Immature natural killer cell (primary cell): ENCODE measurements around the gene APOBEC3H. TPM values are rescaled to one million over a fixed set of nuclear protein-coding genes. Genes with fewer than 3 reads are reported as not detected.

Experiments
- DNase-seq, 3 donors: peaks; one replicate each; pipeline ENCODE4 v3.0.0; 2022; ENCODE audit warnings: mixed read lengths in 1 of 3
- H3K27ac Mint-ChIP-seq, 6 donors: one replicate each; pipeline ENCODE4 v1.8.0; 2020; ENCODE audit warnings: mixed read lengths in 6 of 6, mild to moderate bottlenecking in 5 of 6, inconsistent platforms in 4 of 6, moderate library complexity in 3 of 6
- H3K27me3 Mint-ChIP-seq, 3 donors: one replicate each; pipeline ENCODE4 v1.8.0; 2020 to 2021; ENCODE audit warnings: low read depth in 3 of 3, mild to moderate bottlenecking in 3 of 3, mixed read lengths in 3 of 3, moderate library complexity in 3 of 3, inconsistent platforms in 1 of 3
- H3K36me3 Mint-ChIP-seq, 3 donors: one replicate each; pipeline ENCODE4 v1.8.0; 2020; ENCODE audit warnings: mixed read lengths in 3 of 3, inconsistent platforms in 2 of 3, mild to moderate bottlenecking in 2 of 3
- H3K4me1 Mint-ChIP-seq, 2 donors: one replicate each; pipeline ENCODE4 v1.8.0; 2020; ENCODE audit warnings: inconsistent platforms in 2 of 2, mild to moderate bottlenecking in 2 of 2, mixed read lengths in 2 of 2, moderate library complexity in 1 of 2
- H3K4me3 Mint-ChIP-seq, 5 donors: one replicate each; pipeline ENCODE4 v1.8.0; 2020; ENCODE audit warnings: mild to moderate bottlenecking in 5 of 5, mixed read lengths in 5 of 5, inconsistent platforms in 3 of 5, moderate library complexity in 3 of 5
- H3K9me3 Mint-ChIP-seq, 6 donors: one replicate each; pipeline ENCODE4 v1.8.0; 2020; ENCODE audit warnings: mild to moderate bottlenecking in 6 of 6, mixed read lengths in 6 of 6, inconsistent platforms in 4 of 6, moderate library complexity in 3 of 6
- polyA plus RNA-seq, 3 donors: library from polyadenylated mRNA; unstranded; fragments of 300-500 nt; fragmentation: Illumina TruSeq; gene quantifications; one replicate each; pipeline ENCODE4 v1.2.3, GENCODE V29; 2021

Gene APOBEC3H
- polyA plus RNA-seq, 3 donors from 2014 or later: 16.7 to 22.2 (median 21.7) TPM

- peaks cover 0 to 6% (median 2%) of the 10 kb centered on the region in 3 donors for H3K27me3 Mint-ChIP-seq
- no peaks in the 10 kb centered on the region for H3K9me3 Mint-ChIP-seq
- peaks cover 0 to 6% (median 3%) of the 10 kb centered on the region in 3 donors for H3K36me3 Mint-ChIP-seq
- no peak overlapping the region for H3K4me3 Mint-ChIP-seq
- DNase-seq: no peak
- H3K27ac Mint-ChIP-seq: no peak overlapping the region
- H3K4me1 Mint-ChIP-seq: peaks cover 5 to 6% of the 10 kb centered on the region in 2 donors
Measured at GRCh38 chr22:39128508-39128907, 31.5 kb downstream of the APOBEC3H start.

- no peaks in the 10 kb centered on the region for H3K9me3 Mint-ChIP-seq
- peaks cover 5 to 6% of the 10 kb centered on the region in 2 donors for H3K4me1 Mint-ChIP-seq
- H3K4me3 Mint-ChIP-seq: no peak overlapping the region
- H3K27ac Mint-ChIP-seq: peak overlapping the region in 1 of 6 donors; percentile 31
- DNase-seq: no peak
- H3K27me3 Mint-ChIP-seq: peaks cover 0 to 6% (median 2%) of the 10 kb centered on the region in 3 donors
- peaks cover 0 to 6% (median 3%) of the 10 kb centered on the region in 3 donors for H3K36me3 Mint-ChIP-seq
Measured at GRCh38 chr22:39129081-39129480, 32.0 kb downstream of the APOBEC3H start.

- peaks cover 5 to 6% of the 10 kb centered on the region in 2 donors for H3K4me1 Mint-ChIP-seq
- no peak overlapping the region for H3K4me3 Mint-ChIP-seq
- peaks cover 0 to 6% (median 3%) of the 10 kb centered on the region in 3 donors for H3K36me3 Mint-ChIP-seq
- no peak for DNase-seq
- peaks cover 0 to 6% (median 2%) of the 10 kb centered on the region in 3 donors for H3K27me3 Mint-ChIP-seq
- peak overlapping the region in 1 of 6 donors; percentile 31 for H3K27ac Mint-ChIP-seq
- no peaks in the 10 kb centered on the region for H3K9me3 Mint-ChIP-seq
Measured at GRCh38 chr22:39129746-39130145, 32.7 kb downstream of the APOBEC3H start.

- peaks cover 5 to 6% of the 10 kb centered on the region in 2 donors for H3K4me1 Mint-ChIP-seq
- H3K4me3 Mint-ChIP-seq: no peak overlapping the region
- peaks cover 0 to 6% (median 2%) of the 10 kb centered on the region in 3 donors for H3K27me3 Mint-ChIP-seq
- H3K9me3 Mint-ChIP-seq: no peaks in the 10 kb centered on the region
- peaks cover 0 to 6% (median 3%) of the 10 kb centered on the region in 3 donors for H3K36me3 Mint-ChIP-seq
- H3K27ac Mint-ChIP-seq: no peak overlapping the region
- no peak for DNase-seq
Measured at GRCh38 chr22:39130152-39130704, 33.2 kb downstream of the APOBEC3H start.

GRCh38 chr22:39130892-39131855 lies 34.1 kb downstream of the APOBEC3H start:
- Mint-ChIP-seq H3K27me3 (peaks cover 0 to 6% (median 2%) of the 10 kb centered on the region in 3 donors), H3K27ac (peak overlapping the region in 3 of 6 donors; percentile 22 to 83 (median 37)), H3K36me3 (peaks cover 0 to 6% (median 3%) of the 10 kb centered on the region in 3 donors), H3K9me3 (no peaks in the 10 kb centered on the region), H3K4me1 (peaks cover 5 to 6% of the 10 kb centered on the region in 2 donors), H3K4me3 (peak overlapping the region in 1 of 5 donors; percentile 57)
- no peak for DNase-seq

- Mint-ChIP-seq H3K9me3 (no peaks in the 10 kb centered on the region), H3K4me3 (no peak overlapping the region), H3K27ac (no peak overlapping the region), H3K4me1 (peaks cover 5 to 6% of the 10 kb centered on the region in 2 donors), H3K27me3 (peaks cover 0 to 6% (median 2%) of the 10 kb centered on the region in 3 donors), H3K36me3 (peaks cover 0 to 7% (median 6%) of the 10 kb centered on the region in 3 donors)
- DNase-seq: no peak
Measured at GRCh38 chr22:39132281-39132680, 35.2 kb downstream of the APOBEC3H start.

GRCh38 chr22:39132871-39133524 lies 36.0 kb downstream of the APOBEC3H start:
- no peaks in the 10 kb centered on the region for H3K9me3 Mint-ChIP-seq
- H3K4me3 Mint-ChIP-seq: no peak overlapping the region
- H3K4me1 Mint-ChIP-seq: peaks cover 5 to 6% of the 10 kb centered on the region in 2 donors
- no peak for DNase-seq
- H3K36me3 Mint-ChIP-seq: peaks cover 0 to 7% (median 6%) of the 10 kb centered on the region in 3 donors
- H3K27ac Mint-ChIP-seq: no peak overlapping the region
- peaks cover 0 to 6% (median 2%) of the 10 kb centered on the region in 3 donors for H3K27me3 Mint-ChIP-seq

GRCh38 chr22:39133871-39134270 lies 36.8 kb downstream of the APOBEC3H start:
- H3K27me3 Mint-ChIP-seq: peaks cover 0 to 5% (median 0%) of the 10 kb centered on the region in 3 donors
- no peak overlapping the region for H3K27ac Mint-ChIP-seq
- DNase-seq: no peak
- peaks cover 0 to 7% (median 6%) of the 10 kb centered on the region in 3 donors for H3K36me3 Mint-ChIP-seq
- H3K4me3 Mint-ChIP-seq: no peak overlapping the region
- peaks cover 5 to 6% of the 10 kb centered on the region in 2 donors for H3K4me1 Mint-ChIP-seq
- H3K9me3 Mint-ChIP-seq: no peaks in the 10 kb centered on the region

GRCh38 chr22:39134366-39135091 lies 37.5 kb downstream of the APOBEC3H start:
- H3K9me3 Mint-ChIP-seq: no peaks in the 10 kb centered on the region
- H3K27me3 Mint-ChIP-seq: peaks cover 0 to 5% (median 0%) of the 10 kb centered on the region in 3 donors
- peaks cover 5 to 6% of the 10 kb centered on the region in 2 donors for H3K4me1 Mint-ChIP-seq
- no peak for DNase-seq
- peaks cover 0 to 6% (median 4%) of the 10 kb centered on the region in 3 donors for H3K36me3 Mint-ChIP-seq
- H3K27ac Mint-ChIP-seq: no peak overlapping the region
- no peak overlapping the region for H3K4me3 Mint-ChIP-seq

- H3K9me3 Mint-ChIP-seq: no peaks in the 10 kb centered on the region
- H3K36me3 Mint-ChIP-seq: peaks cover 0 to 10% (median 7%) of the 10 kb centered on the region in 3 donors
- H3K4me1 Mint-ChIP-seq: peaks cover 5% of the 10 kb centered on the region in 2 donors
- peaks cover 0 to 4% (median 0%) of the 10 kb centered on the region in 3 donors for H3K27me3 Mint-ChIP-seq
- peak; percentile 39 to 51 (median 46) for DNase-seq
- no peak overlapping the region for H3K4me3 Mint-ChIP-seq
- H3K27ac Mint-ChIP-seq: no peak overlapping the region
Measured at GRCh38 chr22:39135092-39135896, 38.2 kb downstream of the APOBEC3H start.

GRCh38 chr22:39136317-39136716 lies 39.3 kb downstream of the APOBEC3H start:
- H3K9me3 Mint-ChIP-seq: no peaks in the 10 kb centered on the region
- H3K4me3 Mint-ChIP-seq: no peak overlapping the region
- peaks cover 0 to 7% (median 4%) of the 10 kb centered on the region in 3 donors for H3K36me3 Mint-ChIP-seq
- H3K27me3 Mint-ChIP-seq: peaks cover 0 to 1% (median 0%) of the 10 kb centered on the region in 3 donors
- no peak overlapping the region for H3K27ac Mint-ChIP-seq
- no peak for DNase-seq
- H3K4me1 Mint-ChIP-seq: no peaks in the 10 kb centered on the region

- Mint-ChIP-seq H3K9me3 (no peaks in the 10 kb centered on the region), H3K4me3 (no peak overlapping the region), H3K4me1 (peaks cover under 1% of the 10 kb centered on the region in 2 donors), H3K36me3 (peaks cover 0 to 7% (median 4%) of the 10 kb centered on the region in 3 donors), H3K27me3 (no peaks in the 10 kb centered on the region), H3K27ac (no peak overlapping the region)
- no peak for DNase-seq
Measured at GRCh38 chr22:39138357-39138997, 41.4 kb downstream of the APOBEC3H start.
